GM15510 (cell line): ENCODE data around the gene NR1D2.

Experiments
- POLR2A ChIP-seq: IDR thresholded peaks from 3 replicates; pipeline ENCODE4 v1.6.1; 2011; ENCODE audit warnings: borderline replicate concordance; ENCODE audit not compliant: insufficient read length; ENCODE audit errors: extremely low read depth

The NR1D2 gene

GRCh38 chr3:23976555-23976954 is 31.5 kb downstream of the NR1D2 start:
- TF ChIP-seq POLR2A: no peak

- no peak for TF ChIP-seq POLR2A
Measured at GRCh38 chr3:23979569-23979968, 34.5 kb downstream of the NR1D2 start.

GRCh38 chr3:23981136-23981535 is 36.0 kb downstream of the NR1D2 start:
- no peak for TF ChIP-seq POLR2A

- no peak for TF ChIP-seq POLR2A
Measured at GRCh38 chr3:23981955-23982354, 36.9 kb downstream of the NR1D2 start.

- no peak for TF ChIP-seq POLR2A
Measured at GRCh38 chr3:23984934-23985333, 39.8 kb downstream of the NR1D2 start.

GRCh38 chr3:23985747-23986544 is 40.9 kb downstream of the NR1D2 start:
- TF ChIP-seq POLR2A: no peak

- TF ChIP-seq POLR2A: no peak
Measured at GRCh38 chr3:23987356-23987755, 42.3 kb downstream of the NR1D2 start.

GRCh38 chr3:23991306-23991682 is 46.2 kb downstream of the NR1D2 start:
- no peak for TF ChIP-seq POLR2A

- TF ChIP-seq POLR2A: no peak
Measured at GRCh38 chr3:23991683-23992628, 46.9 kb downstream of the NR1D2 start.

GRCh38 chr3:23993556-23994243 is 48.6 kb downstream of the NR1D2 start:
- TF ChIP-seq POLR2A: no peak

GRCh38 chr3:23994244-23994569 is 49.1 kb downstream of the NR1D2 start:
- TF ChIP-seq POLR2A: no peak

GRCh38 chr3:23995219-23995618 is 50.1 kb downstream of the NR1D2 start:
- no peak for TF ChIP-seq POLR2A

GRCh38 chr3:23996095-23996524 is 51.0 kb downstream of the NR1D2 start:
- no peak for TF ChIP-seq POLR2A

GRCh38 chr3:23999012-23999641 is 54.0 kb downstream of the NR1D2 start:
- TF ChIP-seq POLR2A: no peak

GRCh38 chr3:24002129-24002528 is 57.0 kb downstream of the NR1D2 start:
- no peak for TF ChIP-seq POLR2A
